NCI-H2107 (cell line): ENCODE data around the gene CRYBB1.

Experiments used
- DNase-seq: peaks from one replicate; lab custom pipeline; 2025; lab: John Stamatoyannopoulos, UW

Gene CRYBB1

DNA sequence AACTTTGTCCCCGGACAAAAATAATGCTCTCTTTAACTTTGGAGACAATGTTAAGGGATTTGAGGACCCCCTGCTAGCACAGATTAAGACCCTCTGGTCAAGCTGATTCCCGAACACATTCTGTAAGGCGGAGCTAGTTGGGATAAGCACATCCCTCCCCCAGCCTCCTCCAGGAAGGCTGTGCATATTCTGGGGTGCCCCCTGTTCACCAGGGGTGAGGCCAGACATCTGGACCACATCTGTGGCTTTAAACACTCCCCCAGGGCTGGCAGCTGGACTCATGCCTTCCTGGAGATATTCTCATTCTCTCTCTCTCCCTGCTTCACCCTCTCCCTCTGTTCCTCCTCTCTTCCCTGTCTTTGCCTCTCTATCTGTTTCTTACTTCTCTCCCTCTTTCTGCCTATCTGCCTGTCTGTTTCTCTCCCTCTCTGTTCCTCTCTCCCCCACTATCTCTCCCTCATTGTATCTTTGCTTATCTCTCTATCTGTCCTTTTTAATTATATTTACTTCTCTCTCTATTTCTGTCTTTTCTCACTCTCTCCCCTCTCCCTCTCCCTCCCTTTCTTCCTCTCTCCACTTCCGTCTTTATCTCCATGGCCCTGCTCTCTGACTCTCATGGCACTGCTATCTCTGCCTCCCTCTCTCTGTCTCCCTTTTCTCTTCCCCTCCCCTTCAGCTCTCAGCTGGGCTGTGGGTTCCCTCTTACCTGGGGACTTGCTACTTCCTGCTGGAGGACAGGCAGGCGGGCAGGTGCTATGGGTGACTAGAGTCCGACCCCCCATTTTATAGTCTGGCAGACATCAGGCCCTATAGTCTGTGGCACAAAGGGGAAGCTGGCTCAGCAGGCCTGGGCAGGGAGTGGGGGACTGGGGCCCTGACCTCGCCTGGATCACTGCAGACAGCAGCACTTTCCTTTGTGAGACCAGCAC is at the start of gene CRYBB1:
Gene CRYBB1 (minus strand): TSS at position 757 of the 929 bp plus-strand sequence. CDS start 1,708 bp downstream, outside the sequence.
- DNase-seq: no peak

DNA sequence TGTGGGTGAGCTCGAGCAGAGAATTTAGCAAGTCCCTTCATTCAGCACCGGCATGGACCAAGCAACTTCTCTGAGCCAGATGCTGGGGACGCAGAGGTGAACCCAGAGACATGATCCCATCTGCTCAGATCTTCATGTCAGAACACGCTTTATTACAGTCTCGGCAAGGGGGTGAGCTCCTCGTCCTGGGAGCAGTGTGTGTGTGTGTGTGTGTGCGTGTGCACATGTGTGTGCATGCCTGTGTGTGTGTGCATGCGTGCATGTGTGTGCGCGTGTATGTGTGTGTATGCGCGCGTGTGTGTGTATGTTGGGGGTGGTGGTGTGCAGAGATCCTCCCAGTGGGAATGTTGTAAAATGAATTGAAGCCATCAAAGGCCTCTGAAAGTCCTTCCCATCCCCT is 49.3 kb upstream of the CRYBB1 start:
- no peak for DNase-seq

DNA sequence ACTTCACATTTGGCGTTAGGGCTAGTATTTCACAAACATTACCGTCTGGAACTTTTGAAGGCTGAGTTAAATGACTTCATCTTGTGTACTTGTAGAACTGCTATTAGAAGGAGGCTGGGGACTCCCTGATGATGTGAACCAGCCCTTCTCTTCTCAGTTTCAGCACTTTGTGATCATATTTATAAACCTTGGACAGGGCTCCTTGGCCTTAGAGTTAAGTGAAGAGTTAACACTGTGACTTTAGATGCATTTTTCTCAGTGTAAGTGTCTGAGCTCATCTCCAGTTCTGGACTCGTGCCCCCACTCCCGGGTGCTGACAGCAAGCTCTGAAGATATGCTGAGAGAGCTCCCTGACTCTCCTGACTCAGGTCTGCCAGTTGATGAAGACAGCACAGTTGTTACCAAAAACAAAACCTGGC is 48.0 kb upstream of the CRYBB1 start:
- DNase-seq: no peak

- DNase-seq: no peak
These were observed 45.6 kb upstream of the CRYBB1 start for GRCh38 chr22:26663374-26663923.

GRCh38 chr22:26662160-26662559 is 44.3 kb upstream of the CRYBB1 start:
- no peak for DNase-seq

GRCh38 chr22:26660961-26661578 is 43.2 kb upstream of the CRYBB1 start:
- DNase-seq: no peak

DNA sequence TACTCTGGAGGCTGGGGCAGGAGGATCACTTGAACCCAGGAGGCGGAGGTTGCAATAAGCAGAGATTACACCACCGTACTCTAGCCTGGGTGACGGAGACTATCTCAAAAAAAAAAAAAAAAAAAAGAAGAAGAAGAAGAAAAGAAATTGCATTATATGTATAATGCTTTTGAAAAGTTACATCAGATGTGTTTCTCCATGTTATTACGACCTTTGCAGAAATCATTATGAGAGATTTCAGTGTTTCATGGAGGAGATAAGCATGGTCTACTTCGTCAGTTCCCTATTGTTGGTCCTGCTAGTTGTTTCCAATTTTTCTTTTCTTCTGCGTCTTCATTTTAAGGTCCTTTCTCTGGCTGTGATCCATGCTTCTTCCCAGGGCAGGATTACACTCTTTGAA is 42.5 kb upstream of the CRYBB1 start:
- DNase-seq: no peak

GRCh38 chr22:26658671-26659478 is 41.0 kb upstream of the CRYBB1 start:
- peak; percentile 56 for DNase-seq

- DNase-seq: no peak
These were observed 40.3 kb upstream of the CRYBB1 start for GRCh38 chr22:26658161-26658560.

GRCh38 chr22:26656891-26657851 is 39.3 kb upstream of the CRYBB1 start, which contains the start of gene MIAT:
Gene MIAT, plus strand, starts transcription at chr22:26657588.
- DNase-seq: no peak

DNA sequence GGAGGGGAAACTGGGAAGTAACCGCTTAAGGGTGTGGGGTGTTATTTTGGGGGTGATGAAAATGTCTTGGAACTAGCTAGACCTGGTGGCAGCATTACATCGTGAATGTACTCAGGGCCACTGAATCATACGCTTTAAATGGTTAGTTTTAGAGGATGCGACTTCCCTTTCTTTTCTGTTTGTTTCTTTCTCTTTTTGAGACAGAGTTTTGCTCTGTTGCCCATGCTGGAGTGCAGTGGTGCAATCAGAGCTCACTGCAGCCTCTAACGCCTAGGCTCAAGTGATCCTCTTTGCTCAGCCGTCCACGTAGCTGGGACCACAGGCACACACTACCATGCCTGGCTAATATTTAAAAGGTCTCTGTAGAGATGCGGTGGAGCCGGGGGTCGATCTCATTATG is 34.0 kb upstream of the CRYBB1 start:
- no peak for DNase-seq

- DNase-seq: no peak
These were observed 33.0 kb upstream of the CRYBB1 start for GRCh38 chr22:26650722-26651421.

GRCh38 chr22:26648528-26649388 is 30.9 kb upstream of the CRYBB1 start:
- no peak for DNase-seq

DNA sequence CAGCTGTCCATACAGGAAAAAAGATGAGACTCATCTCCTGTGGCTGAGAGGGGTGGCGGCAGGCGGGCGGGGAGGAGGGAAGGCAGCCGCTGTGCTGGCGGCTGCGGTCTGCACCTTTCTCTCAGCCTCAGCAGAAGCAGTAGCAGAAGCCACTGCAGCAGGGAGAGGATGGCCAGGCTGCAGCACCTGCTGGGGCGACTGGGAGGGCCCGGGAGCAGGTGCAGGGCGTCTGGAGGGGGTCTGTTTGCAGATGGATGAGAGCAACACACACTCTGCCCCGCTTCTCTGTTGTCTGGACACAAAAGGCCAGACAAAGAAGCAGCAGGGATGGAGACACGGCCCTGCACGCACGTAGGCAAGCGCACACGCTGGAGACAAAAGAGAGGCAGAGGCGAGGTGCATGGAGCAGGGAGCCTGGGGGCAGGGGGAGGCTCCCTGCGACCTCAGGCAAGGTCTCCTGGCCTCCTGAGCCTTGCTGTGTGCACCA is 30.2 kb upstream of the CRYBB1 start:
- peak; percentile 68 for DNase-seq

DNA sequence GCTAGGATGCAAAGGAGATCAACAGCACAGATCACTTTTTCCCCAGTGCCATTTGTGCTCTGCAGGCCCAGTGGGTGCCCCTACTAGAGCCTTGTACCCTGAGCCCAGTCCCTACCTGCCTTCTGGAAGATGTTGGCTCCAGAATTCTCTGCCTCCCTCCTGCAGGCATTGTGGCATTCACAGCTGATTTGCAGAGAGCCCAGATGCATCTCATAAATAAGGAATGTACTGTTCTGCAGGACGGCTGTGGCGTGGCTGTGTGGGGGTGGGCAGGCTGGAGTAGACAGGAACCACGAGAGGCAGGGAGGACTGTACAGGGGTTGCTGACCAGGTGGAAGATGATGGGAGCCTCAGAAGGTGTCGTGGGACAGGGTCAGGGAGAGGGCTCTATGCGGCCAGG is 28.3 kb upstream of the CRYBB1 start:
- no peak for DNase-seq

DNA sequence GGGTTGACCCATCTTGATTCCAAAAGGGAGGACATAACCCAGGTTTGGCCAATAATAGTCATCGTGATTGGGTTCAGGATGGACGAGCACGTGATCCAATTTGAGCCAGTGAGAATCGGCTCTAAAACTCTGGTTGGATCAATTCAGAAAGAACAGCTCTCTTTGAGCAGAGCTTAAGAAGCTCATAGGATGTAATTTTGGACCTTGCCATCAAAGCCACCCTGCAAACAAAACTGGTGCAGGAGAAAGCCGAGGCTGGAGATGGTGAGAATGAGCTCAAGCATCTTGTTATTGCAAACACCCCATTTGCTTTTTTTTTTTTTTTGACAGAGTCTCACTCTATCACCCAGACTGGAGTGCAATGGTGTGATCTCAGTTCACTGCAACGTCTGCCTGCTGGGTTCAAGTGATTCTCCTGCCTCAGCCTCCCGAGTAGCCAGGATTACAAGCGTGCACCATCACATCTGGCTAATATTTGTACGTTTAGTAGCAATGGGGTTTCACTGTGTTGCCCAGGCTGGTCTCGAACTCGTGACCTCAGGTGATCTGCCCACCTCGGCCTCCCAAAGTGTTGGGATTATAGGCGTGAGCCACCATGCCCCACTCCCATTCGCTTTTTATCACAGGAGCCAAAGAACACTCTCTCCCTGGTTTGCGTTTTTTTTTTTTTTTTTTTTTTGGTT is 25.7 kb upstream of the CRYBB1 start:
- DNase-seq: no peak

GRCh38 chr22:26642465-26643417 is 24.9 kb upstream of the CRYBB1 start:
- DNase-seq: no peak
